Breast epithelium (tissue), 4 donors: Measurements from ENCODE around the gene EFHD2. TPM values are rescaled to one million over a fixed set of nuclear protein-coding genes. Genes with fewer than 3 reads are reported as not detected.
"Not testable (repeated sequence)": the region's sequence is repeated elsewhere in the genome, so short reads cannot be mapped to it uniquely, and the experiment has no call there.

Source experiments
- DNase-seq, 2 donors: peaks; one replicate each; pipeline ENCODE4 v3.0.0-alpha.2; 2019; ENCODE audit warnings: low spot score in 2 of 2
- H3K27ac ChIP-seq, 2 donors: fragments of 200-600 bp; sonication (generic) in 1 of 2; one replicate each; pipeline ENCODE4 v1.5.1; 2016 to 2019; ENCODE audit warnings: mild to moderate bottlenecking in 1 of 2
- H3K27me3 ChIP-seq, 2 donors: fragments of 200-600 bp; sonication (generic) in 1 of 2; one replicate each; pipeline versions ENCODE4 v1.5.1 to v1.6.0; 2017 to 2019; ENCODE audit warnings: control low read depth in 1 of 2, mild to moderate bottlenecking in 1 of 2
- H3K36me3 ChIP-seq: fragments of 200-600 bp; one replicate; pipeline ENCODE4 v1.5.1; 2019
- H3K4me1 ChIP-seq, 2 donors: fragments of 200-600 bp; sonication (generic); one replicate each; pipeline ENCODE4 v1.5.1; 2016 to 2019; ENCODE audit warnings: control low read depth in 1 of 2
- H3K4me3 ChIP-seq, 3 donors: fragments of 200-600 bp; sonication (generic); 1 replicate in 2 of 3; 2 replicates in 1 of 3; pipeline ENCODE4 v1.5.1; 2016 to 2019; ENCODE audit warnings: mild to moderate bottlenecking in 3 of 3, moderate library complexity in 2 of 3
- H3K9me3 ChIP-seq, 2 donors: fragments of 200-600 bp; sonication (generic) in 1 of 2; one replicate each; pipeline ENCODE4 v1.5.1; 2016 to 2019; ENCODE audit warnings: control low read depth in 1 of 2
- POLR2A ChIP-seq: fragments of 450-650 bp; IDR thresholded peaks from one replicate; pipeline ENCODE4 v1.6.1; 2016; ENCODE audit warnings: antibody characterized with exemption, mild to moderate bottlenecking, moderate library complexity
- POLR2AphosphoS5 ChIP-seq, 3 donors: sonication (generic); formaldehyde crosslinking; IDR thresholded peaks; one replicate each; pipeline ENCODE4 v1.6.1; 2017; ENCODE audit warnings: antibody characterized with exemption in 3 of 3
- intact Hi-C: fragments of 100-400 bp; cut with DNase I; formaldehyde crosslinking; loops from one replicate; pipeline ENCODE4 v1.15.1; 2023; ENCODE audit warnings: low total_unique reads
- total RNA-seq, 3 donors: library from RNA; depleted of rRNA; stranded (reverse); fragments of >200 nt; gene quantifications; one replicate each; pipeline ENCODE4 v1.1.0, GENCODE V29; 2016
- TF ChIP-seq, protein P1 (sequence below), 3 donors: fragments of 450-650 bp; IDR thresholded peaks; one replicate each; pipeline ENCODE4 v1.5.1; 2016 to 2017; ENCODE audit warnings: antibody characterized with exemption in 3 of 3, mild to moderate bottlenecking in 3 of 3, moderate library complexity in 3 of 3

EFHD2 gene
- total RNA-seq, 3 donors from 2014 or later: 24.9 to 43.9 (median 32.8) TPM

DNA sequence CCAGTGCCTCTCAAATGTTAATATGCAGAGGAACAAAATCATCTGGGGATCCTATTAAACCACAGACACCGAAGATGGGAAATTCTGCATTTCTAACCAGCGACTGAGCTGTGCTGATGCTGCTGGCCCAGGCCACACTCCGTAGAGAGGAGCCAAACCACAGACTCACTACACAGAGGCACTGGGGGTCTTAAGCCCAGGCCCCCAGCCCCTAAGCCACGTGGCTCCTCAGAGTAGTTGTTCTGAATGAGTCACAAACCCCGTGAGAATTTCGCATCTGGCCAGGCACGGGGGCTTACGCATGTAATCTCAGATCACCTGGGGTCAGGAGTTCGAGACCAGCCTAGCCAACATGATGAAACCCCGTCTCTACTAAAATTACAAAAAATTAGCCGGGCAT, 44.0 kb downstream of the EFHD2 start:
- no peak for TF ChIP-seq POLR2AphosphoS5 (IDR thresholded peaks at IDR 0.05)
- no peak for TF ChIP-seq POLR2A
- TF ChIP-seq, protein P1, sequence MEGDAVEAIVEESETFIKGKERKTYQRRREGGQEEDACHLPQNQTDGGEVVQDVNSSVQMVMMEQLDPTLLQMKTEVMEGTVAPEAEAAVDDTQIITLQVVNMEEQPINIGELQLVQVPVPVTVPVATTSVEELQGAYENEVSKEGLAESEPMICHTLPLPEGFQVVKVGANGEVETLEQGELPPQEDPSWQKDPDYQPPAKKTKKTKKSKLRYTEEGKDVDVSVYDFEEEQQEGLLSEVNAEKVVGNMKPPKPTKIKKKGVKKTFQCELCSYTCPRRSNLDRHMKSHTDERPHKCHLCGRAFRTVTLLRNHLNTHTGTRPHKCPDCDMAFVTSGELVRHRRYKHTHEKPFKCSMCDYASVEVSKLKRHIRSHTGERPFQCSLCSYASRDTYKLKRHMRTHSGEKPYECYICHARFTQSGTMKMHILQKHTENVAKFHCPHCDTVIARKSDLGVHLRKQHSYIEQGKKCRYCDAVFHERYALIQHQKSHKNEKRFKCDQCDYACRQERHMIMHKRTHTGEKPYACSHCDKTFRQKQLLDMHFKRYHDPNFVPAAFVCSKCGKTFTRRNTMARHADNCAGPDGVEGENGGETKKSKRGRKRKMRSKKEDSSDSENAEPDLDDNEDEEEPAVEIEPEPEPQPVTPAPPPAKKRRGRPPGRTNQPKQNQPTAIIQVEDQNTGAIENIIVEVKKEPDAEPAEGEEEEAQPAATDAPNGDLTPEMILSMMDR (IDR thresholded peaks at IDR 0.05): no peak
- Histone ChIP-seq H3K9me3 (no peaks in the 10 kb centered on the region), H3K36me3 (no peaks in the 10 kb centered on the region), H3K4me3 (no peak overlapping the region), H3K27me3 (no peaks in the 10 kb centered on the region), H3K27ac (no peak overlapping the region), H3K4me1 (no peaks in the 10 kb centered on the region)
- no peak for DNase-seq
- intact Hi-C loops: no loop called here

DNA sequence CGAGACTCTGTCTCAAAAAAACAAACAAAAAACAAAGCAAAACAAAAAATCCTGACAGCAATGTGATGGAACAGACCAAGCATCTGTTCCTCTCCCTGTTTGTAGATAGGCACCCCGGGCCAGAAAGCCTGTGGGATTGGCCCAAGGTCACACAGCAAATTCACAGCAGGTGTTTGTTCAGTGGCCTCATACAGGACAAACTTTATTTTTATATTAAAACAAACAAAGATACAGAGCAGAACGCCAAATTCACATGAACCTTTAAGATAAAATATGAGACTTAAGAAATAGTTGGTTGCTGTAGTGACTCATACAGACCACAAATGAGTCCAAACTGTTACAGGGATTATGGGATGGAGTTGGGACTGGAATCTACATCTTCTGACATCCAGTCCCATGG, 44.6 kb downstream of the EFHD2 start:
- no peaks in the 10 kb centered on the region for H3K4me1 ChIP-seq
- H3K27me3 ChIP-seq: no peaks in the 10 kb centered on the region
- no peak for DNase-seq
- TF ChIP-seq POLR2A (no peak), POLR2AphosphoS5 (IDR thresholded peaks at IDR 0.05) (no peak)
- TF ChIP-seq, protein P1 (IDR thresholded peaks at IDR 0.05): no peak
- intact Hi-C loops: no loop called here
- H3K36me3 ChIP-seq: no peaks in the 10 kb centered on the region
- no peak overlapping the region for H3K4me3 ChIP-seq
- no peak overlapping the region for H3K27ac ChIP-seq
- no peaks in the 10 kb centered on the region for H3K9me3 ChIP-seq

DNA sequence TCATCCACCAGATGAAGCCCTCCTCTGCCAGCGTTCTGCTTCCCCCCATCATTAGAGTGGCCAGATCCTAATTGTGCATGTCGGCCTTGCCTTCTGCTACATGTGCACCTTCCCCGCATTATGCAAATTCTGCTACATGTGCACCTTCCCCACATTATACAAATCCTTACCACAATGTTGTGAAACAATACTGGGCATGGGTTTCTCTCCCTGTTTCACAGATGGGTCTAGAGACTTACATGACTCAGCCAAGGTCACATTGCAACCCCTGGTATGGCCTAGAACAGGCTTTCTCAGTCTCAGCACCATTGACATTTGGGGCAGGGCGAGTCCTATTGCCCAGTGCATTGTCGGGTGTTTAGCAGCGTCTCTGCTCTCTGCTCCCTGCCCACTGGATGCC, 45.8 kb downstream of the EFHD2 start:
- TF ChIP-seq, protein P1 (IDR thresholded peaks at IDR 0.05): no peak
- no peak for TF ChIP-seq POLR2A
- TF ChIP-seq POLR2AphosphoS5 (IDR thresholded peaks at IDR 0.05): no peak
- Histone ChIP-seq H3K27me3 (no peaks in the 10 kb centered on the region), H3K36me3 (no peaks in the 10 kb centered on the region), H3K27ac (no peak overlapping the region), H3K4me3 (no peak overlapping the region), H3K9me3 (no peaks in the 10 kb centered on the region), H3K4me1 (no peaks in the 10 kb centered on the region)
- DNase-seq: no peak
- intact Hi-C loops: no loop called here

DNA sequence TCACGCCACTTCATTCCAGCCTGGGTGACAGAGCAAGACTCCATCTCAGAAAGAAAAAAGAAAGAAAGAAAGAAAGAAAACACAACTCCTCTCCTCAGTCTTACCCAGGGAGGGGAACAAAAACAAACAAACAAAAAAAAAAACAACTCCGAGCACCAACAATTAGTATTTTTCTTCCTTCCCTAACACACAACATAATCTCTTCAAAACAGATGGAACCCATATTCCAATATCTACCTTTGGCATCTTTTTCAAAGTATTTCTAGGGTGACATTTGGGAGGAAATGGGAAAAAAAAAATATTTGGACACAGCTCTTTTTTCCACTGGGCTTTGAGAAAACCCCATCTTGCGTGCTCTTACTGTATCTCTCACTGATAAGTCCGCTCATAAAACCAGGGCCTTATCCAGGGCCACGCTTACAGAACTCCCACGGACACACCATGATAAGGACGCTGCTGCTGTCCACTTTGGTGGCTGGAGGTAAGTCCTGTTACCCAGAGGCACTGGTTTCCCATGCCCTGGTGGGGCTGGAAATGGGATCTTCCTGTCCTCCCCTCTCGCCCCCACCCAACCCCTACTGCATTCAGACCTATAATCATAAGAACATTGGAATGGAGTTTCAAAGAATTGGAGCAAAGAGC, 46.7 kb downstream of the EFHD2 start, which contains the start of gene CELA2A:
CELA2A (plus strand) TSS at position 420 of the 642 bp plus-strand sequence; CDS start at position 442, 22 bp downstream.
- H3K27me3 ChIP-seq: no peaks in the 10 kb centered on the region
- no peaks in the 10 kb centered on the region for H3K9me3 ChIP-seq
- DNase-seq: no peak
- no peak within 1 kb of the TSS for H3K27ac ChIP-seq
- no peak for TF ChIP-seq POLR2A
- no peak for TF ChIP-seq POLR2AphosphoS5 (IDR thresholded peaks at IDR 0.05)
- TF ChIP-seq, protein P1 (IDR thresholded peaks at IDR 0.05): no peak
- no peaks in the 10 kb centered on the region for H3K36me3 ChIP-seq
- intact Hi-C loops: no loop called here
- no peak within 1 kb of the TSS for H3K4me3 ChIP-seq
- no peaks in the 10 kb centered on the region for H3K4me1 ChIP-seq

DNA sequence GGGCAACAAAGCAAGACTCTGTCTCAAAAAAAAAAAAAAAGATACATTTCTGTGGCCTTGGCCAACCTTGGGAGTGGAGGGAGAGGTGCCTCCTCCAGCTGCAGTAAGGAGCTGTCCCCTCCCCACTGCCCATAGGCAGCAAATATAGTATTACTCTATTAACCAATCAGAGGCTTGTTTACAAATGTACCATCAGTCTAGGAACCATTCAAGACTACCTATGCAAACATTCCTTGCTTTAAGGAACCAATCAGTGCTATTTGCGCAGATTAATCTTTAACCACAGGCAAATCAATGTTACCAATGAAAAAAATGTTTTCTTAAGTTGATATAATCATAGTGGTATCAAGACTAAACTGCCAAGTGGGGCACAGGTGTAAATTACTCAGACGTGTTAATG, 47.9 kb downstream of the EFHD2 start:
- TF ChIP-seq POLR2A: no peak
- Histone ChIP-seq H3K4me3 (no peak overlapping the region), H3K36me3 (no peaks in the 10 kb centered on the region), H3K27ac (no peak overlapping the region), H3K4me1 (no peaks in the 10 kb centered on the region), H3K27me3 (no peaks in the 10 kb centered on the region), H3K9me3 (no peaks in the 10 kb centered on the region)
- no peak for DNase-seq
- intact Hi-C loops: no loop called here

DNA sequence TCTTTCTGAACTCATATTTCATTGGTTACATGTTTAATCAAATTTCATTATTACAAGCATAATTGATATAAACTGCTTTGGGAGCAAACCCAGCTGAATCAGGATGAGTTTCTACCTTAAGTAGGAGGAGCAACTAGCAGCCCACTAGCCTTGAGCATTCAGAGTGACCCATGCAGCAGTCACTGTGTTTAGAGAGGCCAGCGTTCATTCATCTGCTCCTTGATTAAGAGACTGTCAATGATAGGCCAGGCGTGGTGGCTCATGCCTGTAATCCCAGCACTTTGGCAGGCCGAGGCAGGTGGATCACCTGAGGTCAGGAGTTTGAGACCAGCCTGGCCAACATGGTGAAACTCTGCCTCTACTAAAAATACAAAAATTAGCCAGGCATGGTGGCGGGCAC, 48.7 kb downstream of the EFHD2 start:
- H3K4me3 ChIP-seq, intact Hi-C loops, H3K36me3 ChIP-seq, H3K4me1 ChIP-seq, H3K27me3 ChIP-seq, H3K9me3 ChIP-seq, DNase-seq, H3K27ac ChIP-seq: not testable (repeated sequence)
